HepG2 (cell line): ENCODE measurements around the gene C2orf49. TPM values are rescaled to one million over a fixed set of nuclear protein-coding genes. Genes with fewer than 3 reads are reported as not detected.

Experiments
- ATAC-seq: fragments of 200-7000 bp; cut with Tn5 transposase; 3 replicates; pipeline ENCODE4 v1.9.1; 2020; ENCODE audit warnings: mild to moderate bottlenecking, moderate library complexity
- BruUV-seq: library from RNA; stranded (reverse); fragments of 400-500 nt; replicated peaks from 2 replicates; lab custom pipeline; 2021; lab: Mats Ljungman, UMichigan
- CTCF ChIA-PET: fragments of 300-600 bp; formaldehyde crosslinking; extraction: SDS; loops from one replicate; lab custom pipeline; 2021; ENCODE audit warnings: low total read pairs, inconsistent platforms, low intra/inter-chr PET ratio; lab: Yijun Ruan, JAX
- POLR2A ChIA-PET: fragments of 350-600 bp; sonication (Branson Sonifier 250); formaldehyde crosslinking; loops from one replicate; lab custom pipeline; 2020; ENCODE audit warnings: antibody characterized with exemption, inconsistent platforms; lab: Yijun Ruan, JAX
- DNase-seq: peaks from one replicate; pipeline ENCODE4 v3.0.0-alpha.2; 2015; ENCODE audit warnings: low spot score
- FAIRE-seq: peaks from 3 replicates; lab custom pipeline; 2011; peaks lifted over from hg19 to GRCh38; lab: Jason Lieb, UNC
- H2AFZ ChIP-seq: one replicate; pipeline ENCODE4 v1.6.1; 2011; ENCODE audit warnings: low read length, inconsistent platforms
- H3K27ac ChIP-seq: fragments of 300-600 bp; 3 replicates; pipeline ENCODE4 v1.8.0; 2011; ENCODE audit warnings: mixed run types, mild to moderate bottlenecking, mixed read lengths, low read length, inconsistent platforms; ENCODE audit not compliant: insufficient read depth; ENCODE audit errors: extremely low read length
- H3K27me3 ChIP-seq, 2 experiments: fragments of 200-600 bp in 1 of 2; 2 replicates in 1 of 2; 3 replicates in 1 of 2; pipeline versions ENCODE4 v1.6.0 to v1.8.0; 2011; ENCODE audit warnings: low read length in 2 of 2, mild to moderate bottlenecking in 2 of 2, moderate library complexity in 2 of 2, inconsistent platforms in 1 of 2; ENCODE audit not compliant: insufficient read depth in 2 of 2, control insufficient read depth in 1 of 2
- H3K36me3 ChIP-seq, 2 experiments: fragments of 200-600 bp in 1 of 2; replicated peaks in 1 of 2; 2 replicates in 1 of 2; 3 replicates in 1 of 2; pipeline versions ENCODE4 v1.5.1 to v1.8.0; 2011; ENCODE audit warnings: low read length in 2 of 2, inconsistent platforms in 1 of 2; ENCODE audit not compliant: insufficient read depth in 2 of 2, control insufficient read depth in 1 of 2
- H3K4me1 ChIP-seq: 2 replicates; pipeline ENCODE4 v1.5.1; 2012; ENCODE audit warnings: low read length, inconsistent platforms; ENCODE audit not compliant: insufficient read depth
- H3K4me2 ChIP-seq: 2 replicates; pipeline ENCODE4 v1.6.0; 2011; ENCODE audit warnings: low read depth, low read length, inconsistent platforms
- H3K4me3 ChIP-seq, 3 experiments: fragments of 200-600 bp in 1 of 3; sonication (generic), shearing (Covaris generic) in 1 of 3; replicated peaks in 1 of 3; 2 replicates each; pipeline ENCODE4 v1.5.1; 2011 to 2016; ENCODE audit warnings: low read length in 3 of 3, inconsistent platforms in 2 of 3, low read depth in 2 of 3, mild to moderate bottlenecking in 2 of 3, control low read depth in 1 of 3, mixed read lengths in 1 of 3; ENCODE audit not compliant: insufficient read depth in 1 of 3
- H3K79me2 ChIP-seq: one replicate; pipeline ENCODE4 v1.6.1; 2011; ENCODE audit warnings: low read length, inconsistent platforms; ENCODE audit not compliant: insufficient read depth
- H3K9ac ChIP-seq: 2 replicates; pipeline ENCODE4 v1.6.0; 2011; ENCODE audit warnings: mild to moderate bottlenecking, low read depth, low read length, inconsistent platforms; ENCODE audit not compliant: insufficient read depth
- H3K9me3 ChIP-seq: 2 replicates; pipeline ENCODE4 v1.5.1; 2012; ENCODE audit warnings: mild to moderate bottlenecking, low read length
- H4K20me1 ChIP-seq: 2 replicates; pipeline ENCODE4 v1.6.0; 2011; ENCODE audit warnings: inconsistent platforms, mild to moderate bottlenecking, low read length, moderate library complexity; ENCODE audit not compliant: insufficient read depth
- ARNT ChIP-seq: fragments of 450-650 bp; IDR thresholded peaks from 2 replicates; pipeline ENCODE4 v1.6.1; 2017
- FOXK2 ChIP-seq: fragments of 450-650 bp; IDR thresholded peaks from 2 replicates; pipeline ENCODE4 v1.6.1; 2016
- JUN ChIP-seq: sonication (generic); formaldehyde crosslinking; IDR thresholded peaks from 2 replicates; pipeline ENCODE4 v1.4.0; 2020; ENCODE audit warnings: mild to moderate bottlenecking, missing genetic modification reagents
- KAT8 ChIP-seq: IDR thresholded peaks from 2 replicates; pipeline ENCODE4 v1.6.1; 2016; ENCODE audit warnings: missing genetic modification reagents, missing compliant biosample characterization
- LBX2 ChIP-seq: sonication (generic); formaldehyde crosslinking; IDR thresholded peaks from 2 replicates; pipeline ENCODE4 v1.5.0; 2020; ENCODE audit warnings: missing genetic modification reagents, mild to moderate bottlenecking, borderline replicate concordance
- LCORL ChIP-seq, 2 experiments: fragments of 450-650 bp in 1 of 2; sonication (generic) in 1 of 2; formaldehyde crosslinking in 1 of 2; IDR thresholded peaks; 2 replicates each; pipeline versions ENCODE4 v1.5.0 to v1.6.1; 2017 to 2020; ENCODE audit warnings: antibody characterized with exemption in 1 of 2, missing genetic modification reagents in 1 of 2
- MAFF ChIP-seq: IDR thresholded peaks from 2 replicates; pipeline ENCODE4 v1.6.1; 2011; ENCODE audit warnings: low read depth, low read length, improper control_type of control experiment
- MAFK ChIP-seq, 2 experiments: IDR thresholded peaks in 1 of 2; conservative IDR thresholded peaks in 1 of 2; 2 replicates each; pipeline ENCODE4 v1.6.1; 2011; ENCODE audit warnings: improper control_type of control experiment in 2 of 2, low read length in 2 of 2
- NCOA2 ChIP-seq: sonication (generic); formaldehyde crosslinking; IDR thresholded peaks from 2 replicates; pipeline ENCODE4 v1.8.0; 2022; ENCODE audit warnings: inconsistent platforms
- PAX8 ChIP-seq: sonication (generic); formaldehyde crosslinking; IDR thresholded peaks from 2 replicates; pipeline ENCODE4 v1.8.0; 2022; ENCODE audit warnings: mild to moderate bottlenecking, missing genetic modification reagents, borderline replicate concordance
- SAP130 ChIP-seq: IDR thresholded peaks from 2 replicates; pipeline ENCODE4 v1.6.1; 2016; ENCODE audit warnings: low read depth
- XRCC5 ChIP-seq: fragments of 200-400 bp; formaldehyde crosslinking; optimal IDR thresholded peaks from 2 replicates; pipeline ENCODE3; 2017; ENCODE audit warnings: mild to moderate bottlenecking, low read length
- ZMYM2 ChIP-seq: sonication (generic); formaldehyde crosslinking; IDR thresholded peaks from 2 replicates; pipeline ENCODE4 v1.8.0; 2022; ENCODE audit warnings: mild to moderate bottlenecking, missing genetic modification reagents
- ZNF12 ChIP-seq: sonication (generic); formaldehyde crosslinking; IDR thresholded peaks from 2 replicates; pipeline ENCODE4 v1.5.0; 2020; ENCODE audit warnings: missing genetic modification reagents
- ZNF660 ChIP-seq: sonication (generic); formaldehyde crosslinking; IDR thresholded peaks from 2 replicates; pipeline ENCODE4 v1.5.1; 2020; ENCODE audit warnings: mild to moderate bottlenecking, low read depth, missing genetic modification reagents, borderline replicate concordance
- ZNF784 ChIP-seq: sonication (generic); formaldehyde crosslinking; IDR thresholded peaks from 2 replicates; pipeline ENCODE4 v1.5.1; 2020; ENCODE audit warnings: missing genetic modification reagents, mild to moderate bottlenecking, borderline replicate concordance
- ZNF788 ChIP-seq: sonication (generic); formaldehyde crosslinking; IDR thresholded peaks from 2 replicates; pipeline ENCODE4 v1.5.0; 2020; ENCODE audit warnings: mild to moderate bottlenecking, missing genetic modification reagents, borderline replicate concordance
- ZNF850 ChIP-seq: sonication (generic); formaldehyde crosslinking; conservative IDR thresholded peaks from 2 replicates; pipeline ENCODE4 v1.9.0; 2021; ENCODE audit warnings: mild to moderate bottlenecking, missing genetic modification reagents
- WGBS: methylation state at CpG from one replicate; pipeline ENCODE4 v1.1.6; 2017; ENCODE audit warnings: low lambda C conversion rate; 5-methylcytosine and 5-hydroxymethylcytosine counted together
- in situ Hi-C: cut with HindIII; loops from 2 replicates; pipeline ENCODE4 v1.10.0; 2017; ENCODE audit warnings: low pct_unique_long_range_greater_than_20kb; ENCODE audit not compliant: extremely low pct_ligation_motif_present
- intact Hi-C: fragments of 100-400 bp; cut with micrococcal nuclease; formaldehyde crosslinking; loops from one replicate; pipeline ENCODE4 v1.10.0; 2022; ENCODE audit not compliant: unreplicated experiment
- polyA plus RNA-seq, 8 experiments: library from polyadenylated mRNA; depleted of rRNA in 3 of 8; stranded (reverse) in 7 of 8; unstranded in 1 of 8; fragments of >200 nt; fragmentation: Illumina TruSeq in 4 of 8; extraction: Trizol in 4 of 8; gene quantifications; 2 replicates each; pipeline versions ENCODE4 v1.2.1 to v1.2.3, GENCODE V29; 2011 to 2016; ENCODE audit warnings: low read depth in 4 of 8, missing spikeins in 1 of 8, mixed read lengths in 1 of 8; ENCODE audit not compliant: insufficient read depth in 1 of 8
- total RNA-seq, 5 experiments: library from RNA; depleted of rRNA; stranded (reverse); fragments of >200 nt; fragmentation: Illumina TruSeq; extraction: Trizol; gene quantifications; 2 replicates each; pipeline ENCODE4 v1.2.3, GENCODE V29; 2016; ENCODE audit warnings: low read depth in 1 of 5

C2orf49 gene
- total and polyA plus RNA-seq, 2 of the 13 experiments (the other 11 are each of a cell fraction or from before 2014, with no cell fraction given), result 24.7 to 28.8 TPM

GRCh38 chr2:105358593-105358992, 21.3 kb downstream of the C2orf49 start:
- Histone ChIP-seq H3K36me3 (peaks cover 13 to 51% of the 10 kb centered on the region in 2 experiments), H4K20me1 (no peaks in the 10 kb centered on the region), H2AFZ (no peak overlapping the region), H3K27me3 (no peaks in the 10 kb centered on the region), H3K4me2 (no peak overlapping the region), H3K9ac (no peak overlapping the region), H3K4me1 (no peaks in the 10 kb centered on the region), H3K9me3 (no peaks in the 10 kb centered on the region), H3K27ac (no peak overlapping the region), H3K79me2 (no peaks in the 10 kb centered on the region), H3K4me3 (no peak overlapping the region)
- in situ Hi-C loops (no loop called here), intact Hi-C loops (no loop called here)
- ATAC-seq (no peak), DNase-seq (no peak), FAIRE-seq (no peak)
- CTCF ChIA-PET, result no interaction called here
- 95% methylated on average over 6 of the region's 6 CpGs for WGBS
- no peak for TF ChIP-seq PAX8 (CRISPR knock-in tag)
- no peak for TF ChIP-seq ZNF788 (CRISPR knock-in tag)
- TF ChIP-seq ZNF850 (CRISPR knock-in tag), result no peak
- no peak for TF ChIP-seq ZNF12 (CRISPR knock-in tag)
- no peak for TF ChIP-seq ZMYM2 (CRISPR knock-in tag)
- no peak for TF ChIP-seq LCORL (IDR thresholded peaks at IDR 0.05)
- TF ChIP-seq LCORL (CRISPR knock-in tag; IDR thresholded peaks at IDR 0.05), result no peak
- no peak for TF ChIP-seq SAP130 (CRISPR knock-in tag)
- BruUV-seq, result no TSS peak
- POLR2A ChIA-PET, result no interaction called here

DNA sequence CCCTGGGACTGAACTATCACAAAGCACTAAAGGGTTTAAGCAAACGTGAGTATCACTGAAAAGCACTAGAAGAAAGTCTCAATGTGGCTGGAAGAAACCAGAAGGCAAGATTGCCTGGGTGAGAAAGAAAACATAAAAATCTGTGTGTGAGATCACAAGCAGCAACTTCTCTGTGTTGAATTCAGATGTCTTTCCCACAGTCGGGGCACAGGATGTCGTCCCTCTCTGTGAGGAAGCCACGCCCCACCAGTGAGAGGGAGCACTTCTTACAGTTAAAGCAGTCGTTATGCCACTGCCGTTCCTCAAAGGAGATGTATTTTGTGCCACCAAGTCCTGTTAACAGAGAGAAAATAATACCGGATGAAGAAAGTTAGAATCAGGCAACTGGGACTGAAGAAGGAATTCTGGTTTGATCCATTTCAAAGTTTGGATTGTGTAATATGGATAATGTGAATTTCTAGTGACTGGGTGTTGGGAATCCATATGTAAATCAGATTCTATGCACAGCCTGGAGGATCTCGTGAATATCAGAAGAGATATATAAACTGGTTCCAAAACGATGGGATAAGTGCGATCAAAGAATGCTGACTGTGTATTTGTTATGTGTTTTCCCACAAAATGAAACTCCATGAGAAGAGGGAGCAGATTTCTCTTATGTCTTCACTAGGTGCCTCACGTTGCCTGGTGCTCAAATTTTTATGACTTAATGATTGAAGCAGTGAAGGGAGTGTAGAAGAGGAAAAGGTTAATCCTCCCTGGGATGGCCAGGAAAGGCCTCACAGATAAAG, 24.0 kb downstream of the C2orf49 start:
- TSS peak; percentile 21 for BruUV-seq
- ChIA-PET POLR2A (no interaction called here), CTCF (no interaction called here)
- Histone ChIP-seq H3K27me3 (no peaks in the 10 kb centered on the region), H3K9ac (no peak overlapping the region), H3K4me3 (no peak overlapping the region), H3K36me3 (peaks cover 23 to 44% of the 10 kb centered on the region in 2 experiments), H3K27ac (no peak overlapping the region), H3K79me2 (no peaks in the 10 kb centered on the region), H3K4me1 (no peaks in the 10 kb centered on the region), H3K4me2 (no peak overlapping the region), H4K20me1 (no peaks in the 10 kb centered on the region), H2AFZ (no peak overlapping the region), H3K9me3 (no peaks in the 10 kb centered on the region)
- 94% methylated on average over 11 of the region's 11 CpGs for WGBS
- intact Hi-C loops, result no loop called here
- DNase-seq (no peak), ATAC-seq (no peak), FAIRE-seq (no peak)
- in situ Hi-C loops, result no loop called here
- peak; percentile 75 to 87 for TF ChIP-seq MAFK (conservative IDR thresholded peaks at IDR 0.05 in 1 of 2, IDR thresholded peaks at IDR 0.05 in 1 of 2; ENCODE audit: low read length in 2 of 2)
- TF ChIP-seq XRCC5, result no peak
- no peak for TF ChIP-seq NCOA2 (CRISPR knock-in tag)
- TF ChIP-seq MAFF, result peak; percentile 82
- no peak for TF ChIP-seq ZNF784
- no peak for TF ChIP-seq KAT8 (CRISPR knock-in tag)
- TF ChIP-seq ZNF660 (CRISPR knock-in tag), result no peak
- TF ChIP-seq ARNT, result no peak
- TF ChIP-seq LBX2 (CRISPR knock-in tag), result no peak
- TF ChIP-seq JUN (CRISPR knock-in tag), result no peak
- no peak for TF ChIP-seq FOXK2
